ENCODE data around the gene PVALEF. TPM values are rescaled to one million over a fixed set of nuclear protein-coding genes. Genes with fewer than 3 reads are reported as not detected.

PVALEF gene
- total and polyA plus RNA-seq, 2 of the 8 experiments (the other 6 are each of a cell fraction or from before 2014, with no cell fraction given), result 0.03 TPM; not detected in 1

- no peak for DNase-seq (ENCODE audit: low read depth in 1 of 2, low spot score in 2 of 2)
- no peak overlapping the region for H3K14ac ChIP-seq (ENCODE audit: insufficient read length)
- H3K36me3 ChIP-seq (ENCODE audit: control insufficient read depth in 2 of 4, insufficient read depth in 4 of 4, low read length in 3 of 4), result peaks cover 0 to 14% (median 1%) of the 10 kb centered on the region in 4 experiments; a peak in 3 of 8 replicates
- TF ChIP-seq MAFK (IDR thresholded peaks at IDR 0.05; ENCODE audit: low read depth, low read length) (no peak), JUN (IDR thresholded peaks at IDR 0.05; ENCODE audit: low read depth, low read length) (no peak), TAF1 (IDR thresholded peaks at IDR 0.05; ENCODE audit: low read depth, low read length) (no peak), RXRA (IDR thresholded peaks at IDR 0.05; ENCODE audit: insufficient read depth, low read depth, low read length) (no peak), SP4 (IDR thresholded peaks at IDR 0.05; ENCODE audit: low read length) (no peak), ATF2 (IDR thresholded peaks at IDR 0.05; ENCODE audit: low read length) (no peak), POLR2A (IDR thresholded peaks at IDR 0.05; ENCODE audit: control extremely low read depth in 1 of 2, low read depth in 2 of 2, low read length in 2 of 2) (no peak), BACH1 (IDR thresholded peaks at IDR 0.05; ENCODE audit: low read length) (no peak), SP1 (IDR thresholded peaks at IDR 0.05; ENCODE audit: low read depth, low read length) (no peak)
- no peak overlapping the region for H2BK20ac ChIP-seq (ENCODE audit: low read length)
- no peak overlapping the region for H2BK120ac ChIP-seq (replicated peaks; ENCODE audit: low read depth, low read length)
- no peak overlapping the region for H3K9ac ChIP-seq (replicated peaks in 1 of 4; ENCODE audit: extremely low read depth in 1 of 4, low read depth in 3 of 4, low read length in 3 of 4)
- no peak overlapping the region for H4K91ac ChIP-seq (replicated peaks; ENCODE audit: insufficient read length, low read length)
- no peaks in the 10 kb centered on the region for H3K79me2 ChIP-seq (ENCODE audit: control insufficient read depth in 1 of 2, insufficient read depth in 2 of 2, low read length in 2 of 2)
- no peak overlapping the region for H3K27ac ChIP-seq (ENCODE audit: low read depth, low read length)
- POLR2A ChIA-PET (ENCODE audit: partially characterized antibody), result interaction anchor here (1.2 kb wide), 1 partner anchor 55 kb away, joined by 3 read pairs; no protein-coding TSS in a partner anchor
- H4K5ac ChIP-seq (ENCODE audit: insufficient read length, low read depth, low read length), result no peak overlapping the region
- no peak for FAIRE-seq
- no peak overlapping the region for H4K8ac ChIP-seq (ENCODE audit: extremely low read depth, insufficient read depth, low read length)
- no peak overlapping the region for H3K18ac ChIP-seq (ENCODE audit: extremely low read depth, low read length)
- H3K23me2 ChIP-seq (ENCODE audit: low read depth, low read length), result no peaks in the 10 kb centered on the region
- no peaks in the 10 kb centered on the region for H3K4me1 ChIP-seq (replicated peaks in 1 of 4; ENCODE audit: control insufficient read depth in 3 of 4, insufficient read depth in 4 of 4, low read length in 3 of 4)
- H3K56ac ChIP-seq (replicated peaks; ENCODE audit: insufficient read length, low read depth, low read length), result no peak overlapping the region
- H2AFZ ChIP-seq (ENCODE audit: low read length), result no peak overlapping the region
- H3K79me1 ChIP-seq (ENCODE audit: low read depth, low read length), result no peaks in the 10 kb centered on the region
- H3K27me3 ChIP-seq (replicated peaks in 1 of 4; ENCODE audit: control insufficient read depth in 3 of 4, extremely low read depth in 1 of 4, insufficient read depth in 3 of 4, low read length in 3 of 4), result no peaks in the 10 kb centered on the region
- 94% methylated on average over 21 of the region's 28 CpGs; no CpG with 5 or more reads in 1 of the 2 experiments for WGBS, 2 experiments (ENCODE audit: extremely low coverage in 1 of 2, insufficient coverage in 1 of 2, insufficient read length in 1 of 2, insufficient replicate concordance in 2 of 2, low coverage in 1 of 2, low lambda C conversion rate in 2 of 2, missing lambda C conversion rate in 1 of 2)
- no peak overlapping the region for H2AK5ac ChIP-seq (ENCODE audit: low read depth, low read length)
- no peaks in the 10 kb centered on the region for H3K9me3 ChIP-seq (ENCODE audit: insufficient read depth in 2 of 2, low read depth in 1 of 2, low read length in 1 of 2)
- H3K4ac ChIP-seq (replicated peaks; ENCODE audit: insufficient read length, low read depth, low read length), result no peak overlapping the region
- H2BK15ac ChIP-seq (ENCODE audit: low read length), result no peak overlapping the region
- H2BK5ac ChIP-seq (ENCODE audit: low read depth, low read length), result no peak overlapping the region
- no peak overlapping the region for H3K4me2 ChIP-seq (ENCODE audit: insufficient read depth in 1 of 2, low read depth in 2 of 2, low read length in 2 of 2)
- peaks cover 0 to 2% of the 10 kb centered on the region in 2 experiments for H4K20me1 ChIP-seq (replicated peaks in 1 of 2; ENCODE audit: control insufficient read depth in 1 of 2, insufficient read depth in 2 of 2, low read length in 2 of 2)
- no peak overlapping the region for H2BK12ac ChIP-seq (ENCODE audit: low read depth, low read length)
- CTCF ChIA-PET (ENCODE audit: partially characterized antibody), result interaction anchor here (0.8 to 3.2 kb wide), 10 partner anchors 10 to 146 kb away, joined by 3 to 25 read pairs (median 3); no protein-coding TSS in a partner anchor
- no peak overlapping the region for H3K4me3 ChIP-seq (ENCODE audit: extremely low read depth in 1 of 4, insufficient read depth in 2 of 4, low read depth in 3 of 4, low read length in 4 of 4)
- H3K23ac ChIP-seq (ENCODE audit: insufficient read length), result no peak overlapping the region
Measured at GRCh38 chr17:81190591-81190990, 25.3 kb downstream of the PVALEF start.
